HCT116 (cell line): ENCODE results near the gene GGT7. TPM values are rescaled to one million over a fixed set of nuclear protein-coding genes. Genes with fewer than 3 reads are reported as not detected.

Experiments used
- ATAC-seq: fragments of 200-7000 bp; cut with Tn5 transposase; 2 replicates; pipeline ENCODE4 v1.9.1; 2020; ENCODE audit warnings: mild to moderate bottlenecking, moderate library complexity
- BruUV-seq: library from RNA; stranded (reverse); fragments of 400-500 nt; replicated peaks from 2 replicates; lab custom pipeline; 2021; lab: Mats Ljungman, UMichigan
- CTCF ChIA-PET: fragments of 300-600 bp; sonication (Branson Sonifier 250); formaldehyde crosslinking; loops from one replicate; lab custom pipeline; 2021; ENCODE audit warnings: antibody characterized with exemption; lab: Charles Lee
- POLR2A ChIA-PET: fragments of 300-600, 350-600 bp; sonication (Branson Sonifier 250); formaldehyde crosslinking; loops from one replicate; lab custom pipeline; 2021; ENCODE audit warnings: antibody characterized with exemption; lab: Charles Lee
- RAD21 ChIA-PET, 2 experiments: fragments of 300-600 bp; sonication (Branson Sonifier 250); formaldehyde crosslinking; loops; one replicate each; lab custom pipeline; 2023; ENCODE audit warnings: low total read pairs in 2 of 2; ENCODE audit not compliant: uncharacterized antibody in 2 of 2, unreplicated experiment in 2 of 2, low non-redundant PET in 1 of 2; lab: Charles Lee
- DNase-seq: peaks from one replicate; pipeline ENCODE4 v3.0.0-alpha.2; 2010; ENCODE audit warnings: low read depth, low spot score
- H2AFZ ChIP-seq: fragments of 200-600 bp; shearing (Covaris generic), sonication (generic); 2 replicates; pipeline ENCODE4 v1.6.1; 2017; ENCODE audit warnings: low read depth, mixed run types, mixed read lengths, antibody characterized with exemption, low read length; ENCODE audit not compliant: poor library complexity, severe bottlenecking
- H3K27ac ChIP-seq: 2 replicates; pipeline ENCODE4 v1.5.1; 2012; ENCODE audit warnings: low read depth, low read length
- H3K27me3 ChIP-seq: fragments of 200-600 bp; sonication (generic); 2 replicates; pipeline ENCODE4 v1.6.1; 2016; ENCODE audit warnings: mixed run types, low read length, mixed read lengths; ENCODE audit not compliant: insufficient read depth
- H3K36me3 ChIP-seq, 2 experiments: fragments of 200-500 bp in 1 of 2; fragments of 200-600 bp in 1 of 2; sonication (Bioruptor generic) in 1 of 2; sonication (generic) in 1 of 2; 2 replicates each; pipeline versions ENCODE4 v1.5.1 to v1.6.1; 2014 to 2016; ENCODE audit warnings: low read length in 2 of 2, inconsistent platforms in 1 of 2, mixed read lengths in 1 of 2, mixed run types in 1 of 2; ENCODE audit not compliant: insufficient read depth in 2 of 2, control insufficient read depth in 1 of 2
- H3K4me1 ChIP-seq, 2 experiments: fragments of 200-600 bp in 1 of 2; sonication (generic) in 1 of 2; 2 replicates each; pipeline versions ENCODE4 v1.5.1 to v1.6.1; 2012 to 2017; ENCODE audit warnings: low read length in 2 of 2, inconsistent platforms in 1 of 2, mild to moderate bottlenecking in 1 of 2, mixed read lengths in 1 of 2, mixed run types in 1 of 2, moderate library complexity in 1 of 2; ENCODE audit not compliant: insufficient read depth in 2 of 2, control insufficient read depth in 1 of 2
- H3K4me2 ChIP-seq: fragments of 200-600 bp; sonication (generic); 2 replicates; pipeline ENCODE4 v1.6.1; 2017; ENCODE audit warnings: mixed run types, low read length, mixed read lengths
- H3K4me3 ChIP-seq, 2 experiments: fragments of 200-600 bp in 1 of 2; sonication (generic) in 1 of 2; replicated peaks in 1 of 2; 2 replicates each; pipeline ENCODE4 v1.5.1; 2011 to 2016; ENCODE audit warnings: low read length in 2 of 2, control low read depth in 1 of 2, low read depth in 1 of 2, mild to moderate bottlenecking in 1 of 2, mixed read lengths in 1 of 2, mixed run types in 1 of 2
- H3K79me2 ChIP-seq: fragments of 200-600 bp; sonication (generic); 2 replicates; pipeline ENCODE4 v1.6.1; 2017; ENCODE audit warnings: mild to moderate bottlenecking, mixed run types, low read length, moderate library complexity, mixed read lengths; ENCODE audit not compliant: insufficient read depth
- H3K9ac ChIP-seq: fragments of 200-600 bp; sonication (generic); 2 replicates; pipeline ENCODE4 v1.6.1; 2016; ENCODE audit warnings: low read length, mixed read lengths
- H3K9me2 ChIP-seq: fragments of 200-600 bp; sonication (generic), shearing (Covaris generic); 2 replicates; pipeline ENCODE4 v1.6.1; 2017; ENCODE audit warnings: mixed run types, mild to moderate bottlenecking, moderate library complexity; ENCODE audit not compliant: insufficient read depth
- H3K9me3 ChIP-seq, 2 experiments: fragments of 200-500 bp in 1 of 2; fragments of 200-600 bp in 1 of 2; sonication (Bioruptor generic) in 1 of 2; sonication (generic) in 1 of 2; 2 replicates each; pipeline ENCODE4 v1.6.1; 2014 to 2017; ENCODE audit warnings: low read length in 2 of 2, mixed read lengths in 2 of 2, inconsistent platforms in 1 of 2, low read depth in 1 of 2, mild to moderate bottlenecking in 1 of 2, mixed run types in 1 of 2, moderate library complexity in 1 of 2; ENCODE audit not compliant: control insufficient read depth in 1 of 2, insufficient read depth in 1 of 2
- H4K20me1 ChIP-seq: fragments of 200-600 bp; sonication (generic), shearing (Covaris generic); 2 replicates; pipeline ENCODE4 v1.6.1; 2017; ENCODE audit warnings: mixed run types, mild to moderate bottlenecking, moderate library complexity; ENCODE audit not compliant: insufficient read depth
- CBX3 ChIP-seq: IDR thresholded peaks from 2 replicates; pipeline ENCODE4 v1.6.1; 2012; ENCODE audit warnings: low read depth
- CEBPB ChIP-seq: IDR thresholded peaks from 2 replicates; pipeline ENCODE4 v1.6.1; 2012; ENCODE audit warnings: low read depth
- CTCF ChIP-seq, 3 experiments: fragments of 200-600 bp in 1 of 3; sonication (generic) in 1 of 3; IDR thresholded peaks in 2 of 3; conservative IDR thresholded peaks in 1 of 3; 2 replicates each; pipeline ENCODE4 v1.5.1; 2012 to 2017; ENCODE audit warnings: low read depth in 2 of 3, low read length in 2 of 3, antibody characterized with exemption in 1 of 3, borderline replicate concordance in 1 of 3, control low read depth in 1 of 3, mild to moderate bottlenecking in 1 of 3, mixed read lengths in 1 of 3, mixed run types in 1 of 3, moderate library complexity in 1 of 3; ENCODE audit not compliant: insufficient read depth in 1 of 3
- EGR1 ChIP-seq: IDR thresholded peaks from 2 replicates; pipeline ENCODE4 v1.6.1; 2012; ENCODE audit warnings: low read depth
- ELF1 ChIP-seq: IDR thresholded peaks from 2 replicates; pipeline ENCODE4 v1.6.1; 2012; ENCODE audit warnings: low read depth, borderline replicate concordance
- EZH2 ChIP-seq: fragments of 200-600 bp; sonication (generic); IDR thresholded peaks from 2 replicates; pipeline ENCODE4 v1.6.1; 2017; ENCODE audit warnings: antibody characterized with exemption, mixed run types
- EZH2phosphoT487 ChIP-seq: fragments of 200-600 bp; IDR thresholded peaks from 2 replicates; pipeline ENCODE4 v1.6.1; 2018; ENCODE audit warnings: antibody characterized with exemption, borderline replicate concordance
- FOSL1 ChIP-seq: IDR thresholded peaks from 2 replicates; pipeline ENCODE4 v1.6.1; 2012; ENCODE audit warnings: low read depth
- JUND ChIP-seq: IDR thresholded peaks from 2 replicates; pipeline ENCODE4 v1.6.1; 2012
- MAX ChIP-seq: IDR thresholded peaks from 2 replicates; pipeline ENCODE4 v1.6.1; 2012
- POLR2A ChIP-seq: IDR thresholded peaks from 2 replicates; pipeline ENCODE4 v1.7.0; 2011; ENCODE audit warnings: borderline replicate concordance; ENCODE audit not compliant: insufficient read depth, insufficient read length; ENCODE audit errors: extremely low read depth
- SIN3A ChIP-seq: IDR thresholded peaks from 2 replicates; pipeline ENCODE4 v1.6.1; 2012; ENCODE audit warnings: low read depth
- SP1 ChIP-seq: IDR thresholded peaks from 2 replicates; pipeline ENCODE4 v1.6.1; 2012; ENCODE audit warnings: low read depth
- SRF ChIP-seq: IDR thresholded peaks from 2 replicates; pipeline ENCODE4 v1.6.1; 2012; ENCODE audit warnings: low read depth
- TCF7L2 ChIP-seq: IDR thresholded peaks from 2 replicates; pipeline ENCODE4 v1.7.0; 2011; ENCODE audit warnings: borderline replicate concordance, inconsistent platforms; ENCODE audit not compliant: insufficient read depth, insufficient read length; ENCODE audit errors: extremely low read depth
- YY1 ChIP-seq: IDR thresholded peaks from 2 replicates; pipeline ENCODE4 v1.6.1; 2011; ENCODE audit warnings: low read length, low read depth, moderate library complexity, mild to moderate bottlenecking; ENCODE audit not compliant: insufficient replicate concordance; ENCODE audit errors: extremely low read depth
- ZNF274 ChIP-seq: fragments of 200-500 bp; sonication (Bioruptor generic); IDR thresholded peaks from 2 replicates; pipeline ENCODE4 v1.6.1; 2014; ENCODE audit warnings: mild to moderate bottlenecking, low read depth, low read length, inconsistent platforms
- intact Hi-C: fragments of 100-400 bp; cut with micrococcal nuclease; formaldehyde crosslinking; loops from 2 replicates; pipeline ENCODE4 v1.10.0; 2022
- total RNA-seq: library from RNA; stranded (reverse); gene quantifications from one replicate; pipeline ENCODE4 v1.2.1, GENCODE V29; 2021; ENCODE audit not compliant: unreplicated experiment
- TF ChIP-seq, protein P1 (sequence below): IDR thresholded peaks from 2 replicates; pipeline ENCODE4 v1.6.1; 2011; ENCODE audit warnings: mild to moderate bottlenecking, low read length, moderate library complexity; ENCODE audit not compliant: insufficient replicate concordance; ENCODE audit errors: extremely low read depth

Gene GGT7
- total RNA-seq, 1 experiment from 2014 or later, result 9.4 TPM

GRCh38 chr20:34873583-34874093 is 982 bp upstream of the GGT7 start:
- CTCF ChIA-PET, result interaction anchor here (0.8 to 3.4 kb wide), 18 partner anchors 10 to 335 kb away, joined by 3 to 26 read pairs (median 4); partner anchors contain the start of genes EDEM2, GSS, MYH7B and TRPC4AP

More at GRCh38 chr20:34873583-34874093, 982 bp upstream of the GGT7 start:
- H3K4me3 ChIP-seq, result no peak overlapping the region
- H3K9me3 ChIP-seq, result no peaks in the 10 kb centered on the region
- ChIA-PET POLR2A (interaction anchor here (0.8 to 0.9 kb wide), 2 partner anchors 80 to 125 kb away, joined by 3 read pairs; no protein-coding TSS in a partner anchor), RAD21 (interaction anchor here (1.0 to 1.5 kb wide), 6 partner anchors 17 to 129 kb away, joined by 3 to 11 read pairs (median 5); partner anchors contain the start of genes GSS (in 2 of the 2) and MYH7B (in 2 of the 2))
- no peak for DNase-seq
- no peaks in the 10 kb centered on the region; the same call in 1 of the 2 replicates for H3K79me2 ChIP-seq
- no peaks in the 10 kb centered on the region for H4K20me1 ChIP-seq
- no TSS peak for BruUV-seq
- peak overlapping the region; percentile 78 for H3K4me2 ChIP-seq
- H3K4me1 ChIP-seq, result peaks cover 23 to 46% of the 10 kb centered on the region in 2 experiments
- no peaks in the 10 kb centered on the region for H3K9me2 ChIP-seq
- no peaks in the 10 kb centered on the region for H3K36me3 ChIP-seq
- ATAC-seq, result no peak
- H3K9ac ChIP-seq, result no peak overlapping the region
- intact Hi-C loops, result loop anchor here (1.0 to 10.0 kb wide), 3 partner anchors 87 to 391 kb away; no protein-coding TSS in a partner anchor
- TF ChIP-seq CTCF (IDR thresholded peaks at IDR 0.05 in 2 of 3, conservative IDR thresholded peaks at IDR 0.05 in 1 of 3; ENCODE audit: borderline replicate concordance in 1 of 3, insufficient read depth in 1 of 3, low read depth in 2 of 3, low read length in 2 of 3), result no peak
- TF ChIP-seq SIN3A, result no peak
- TF ChIP-seq ELF1, result no peak
- TF ChIP-seq MAX, result no peak
- no peak for TF ChIP-seq FOSL1
- no peak for TF ChIP-seq JUND
- TF ChIP-seq EGR1, result no peak
- TF ChIP-seq TCF7L2, result no peak
- TF ChIP-seq POLR2A, result no peak
- no peak for TF ChIP-seq EZH2
- no peak for TF ChIP-seq CBX3
- no peak for TF ChIP-seq CEBPB
- TF ChIP-seq SRF, result no peak
- no peak for TF ChIP-seq ZNF274
- TF ChIP-seq, protein P1, sequence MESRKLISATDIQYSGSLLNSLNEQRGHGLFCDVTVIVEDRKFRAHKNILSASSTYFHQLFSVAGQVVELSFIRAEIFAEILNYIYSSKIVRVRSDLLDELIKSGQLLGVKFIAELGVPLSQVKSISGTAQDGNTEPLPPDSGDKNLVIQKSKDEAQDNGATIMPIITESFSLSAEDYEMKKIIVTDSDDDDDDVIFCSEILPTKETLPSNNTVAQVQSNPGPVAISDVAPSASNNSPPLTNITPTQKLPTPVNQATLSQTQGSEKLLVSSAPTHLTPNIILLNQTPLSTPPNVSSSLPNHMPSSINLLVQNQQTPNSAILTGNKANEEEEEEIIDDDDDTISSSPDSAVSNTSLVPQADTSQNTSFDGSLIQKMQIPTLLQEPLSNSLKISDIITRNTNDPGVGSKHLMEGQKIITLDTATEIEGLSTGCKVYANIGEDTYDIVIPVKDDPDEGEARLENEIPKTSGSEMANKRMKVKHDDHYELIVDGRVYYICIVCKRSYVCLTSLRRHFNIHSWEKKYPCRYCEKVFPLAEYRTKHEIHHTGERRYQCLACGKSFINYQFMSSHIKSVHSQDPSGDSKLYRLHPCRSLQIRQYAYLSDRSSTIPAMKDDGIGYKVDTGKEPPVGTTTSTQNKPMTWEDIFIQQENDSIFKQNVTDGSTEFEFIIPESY, result no peak
- no peak for TF ChIP-seq SP1
- TF ChIP-seq YY1, result no peak
- TF ChIP-seq EZH2phosphoT487, result no peak
- no peak overlapping the region for H3K27ac ChIP-seq
- no peaks in the 10 kb centered on the region for H3K27me3 ChIP-seq
- peak overlapping the region; percentile 28 for H2AFZ ChIP-seq
